ENCODE data around the gene PLSCR1.
"Not testable (repeated sequence)": the region's sequence is repeated elsewhere in the genome, so short reads cannot be mapped to it uniquely, and the experiment has no call there.

Gene PLSCR1

GRCh38 chr3:146550070-146550615 is 5.7 kb upstream of the PLSCR1 start:
- DNase-seq (ENCODE audit: low spot score), result no peak

GRCh38 chr3:146547235-146547835 is 2.9 kb upstream of the PLSCR1 start:
- no peak for DNase-seq (ENCODE audit: low spot score)

- DNase-seq (ENCODE audit: low spot score), result no peak
These were observed 2.1 kb upstream of the PLSCR1 start for GRCh38 chr3:146546366-146546965.

GRCh38 chr3:146544929-146545528 is 622 bp upstream of the PLSCR1 start:
- no peak for DNase-seq (ENCODE audit: low spot score)

- DNase-seq (ENCODE audit: low spot score), result no peak
These were observed 876 bp downstream of the PLSCR1 start for GRCh38 chr3:146543461-146544001.

GRCh38 chr3:146542978-146543377 is 1.4 kb downstream of the PLSCR1 start:
- no peak for DNase-seq (ENCODE audit: low spot score)

- no peak for DNase-seq (ENCODE audit: low spot score)
These were observed 2.2 kb downstream of the PLSCR1 start for GRCh38 chr3:146542179-146542578.

GRCh38 chr3:146540978-146541377 is 3.4 kb downstream of the PLSCR1 start:
- DNase-seq (ENCODE audit: low spot score), result no peak

- no peak for DNase-seq (ENCODE audit: low spot score)
These were observed 4.2 kb downstream of the PLSCR1 start for GRCh38 chr3:146540236-146540635.

GRCh38 chr3:146539315-146539714 is 5.1 kb downstream of the PLSCR1 start:
- DNase-seq (ENCODE audit: low spot score), result no peak

- no peak for DNase-seq (ENCODE audit: low spot score)
These were observed 6.8 kb downstream of the PLSCR1 start for GRCh38 chr3:146537603-146538002.

GRCh38 chr3:146536681-146537080 is 7.7 kb downstream of the PLSCR1 start:
- no peak for DNase-seq (ENCODE audit: low spot score)

GRCh38 chr3:146532406-146532805 is 12.0 kb downstream of the PLSCR1 start:
- DNase-seq (ENCODE audit: low spot score), result no peak

- DNase-seq (ENCODE audit: low spot score), result no peak
These were observed 13.8 kb downstream of the PLSCR1 start for GRCh38 chr3:146530609-146531008.

- DNase-seq (ENCODE audit: low spot score), result no peak
These were observed 15.4 kb downstream of the PLSCR1 start for GRCh38 chr3:146529021-146529420.

- DNase-seq (ENCODE audit: low spot score), result no peak
These were observed 19.4 kb downstream of the PLSCR1 start for GRCh38 chr3:146524961-146525360.

- DNase-seq (ENCODE audit: low spot score), result no peak
These were observed 20.9 kb downstream of the PLSCR1 start for GRCh38 chr3:146523531-146523930.

- not testable (repeated sequence) for DNase-seq (ENCODE audit: low spot score)
These were observed 21.9 kb downstream of the PLSCR1 start for GRCh38 chr3:146522174-146523158.

GRCh38 chr3:146521394-146521793 is 23.0 kb downstream of the PLSCR1 start:
- DNase-seq (ENCODE audit: low spot score), result no peak

- no peak for DNase-seq (ENCODE audit: low spot score)
These were observed 24.6 kb downstream of the PLSCR1 start for GRCh38 chr3:146519810-146520209.

- no peak for DNase-seq (ENCODE audit: low spot score)
These were observed 26.5 kb downstream of the PLSCR1 start for GRCh38 chr3:146517684-146518435.

Measured in COLO829 (cell line).